A549 treated with RU486 at 1 μM for 4 hours (cell line): Measurements from ENCODE around the gene MYLIP. TPM values are rescaled to one million over a fixed set of nuclear protein-coding genes. Genes with fewer than 3 reads are reported as not detected.

Experiments used
- total RNA-seq: library from RNA; stranded (reverse); fragments of 200-300 nt; extraction: Qiagen RNA extraction; gene quantifications from 5 replicates; pipeline ENCODE4 v1.2.3, GENCODE V29; 2022; ENCODE audit warnings: low read depth

Gene MYLIP
- 2.8 to 3.3 TPM (median 3.0 TPM) in 5 replicates for total RNA-seq

GRCh38 chr6:16128759-16129622 lies at the start of gene MYLIP:
TSS of gene MYLIP (plus strand) at chr6:16129086. CDS start at chr6:16129323, 237 bp downstream.

Other genes starting within 250 kb of the MYLIP start
- 0.37 to 0.76 TPM (median 0.64 TPM) in 5 replicates for gene GMPR, start 109.5 kb downstream of the MYLIP start, total RNA-seq